ENCODE data around the gene CNGB1.
A peak's percentile ranks its signal among the peaks of the same experiment; 100 is the strongest.
"Not testable (repeated sequence)": the region's sequence is repeated elsewhere in the genome, so short reads cannot be mapped to it uniquely, and the experiment has no call there.

Gene CNGB1

DNA sequence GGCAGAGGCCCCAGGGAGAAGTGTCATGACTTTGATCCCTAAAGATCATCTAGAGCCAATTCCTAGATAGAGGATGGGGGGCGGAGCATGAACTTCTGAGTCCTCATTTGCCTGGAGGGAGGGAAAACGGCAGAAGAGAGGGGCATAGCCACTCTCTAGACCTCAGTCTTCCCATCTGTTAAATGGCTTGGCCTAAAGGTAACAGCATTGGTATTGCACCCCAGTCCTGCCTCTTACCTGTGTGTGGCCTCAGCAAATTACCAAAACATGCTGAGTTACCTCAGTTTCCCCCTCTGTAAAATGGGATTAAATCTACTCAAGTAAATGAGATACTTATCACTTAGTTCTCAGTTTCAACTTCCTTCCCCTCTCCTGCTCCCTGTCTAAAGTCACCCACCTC is 47.5 kb downstream of the CNGB1 start:
- no peak for DNase-seq

DNA sequence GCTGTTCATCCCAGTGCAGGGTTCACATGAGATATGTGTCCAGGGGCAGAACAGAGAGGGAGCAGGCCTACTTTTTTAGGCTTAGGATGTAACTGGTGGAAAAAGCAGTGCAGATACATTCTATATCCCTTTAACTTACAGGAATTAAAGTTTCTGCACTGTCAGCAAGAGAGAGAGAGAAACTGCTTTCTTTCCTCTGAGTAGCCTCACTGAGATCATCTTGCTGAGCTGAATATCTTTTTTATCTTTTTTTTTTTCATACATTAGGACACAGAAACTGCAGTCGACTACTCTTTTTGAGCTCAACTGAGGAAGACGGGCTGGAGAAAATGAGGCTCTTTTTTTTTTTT is 50.1 kb downstream of the CNGB1 start:
- DNase-seq = no peak

DNA sequence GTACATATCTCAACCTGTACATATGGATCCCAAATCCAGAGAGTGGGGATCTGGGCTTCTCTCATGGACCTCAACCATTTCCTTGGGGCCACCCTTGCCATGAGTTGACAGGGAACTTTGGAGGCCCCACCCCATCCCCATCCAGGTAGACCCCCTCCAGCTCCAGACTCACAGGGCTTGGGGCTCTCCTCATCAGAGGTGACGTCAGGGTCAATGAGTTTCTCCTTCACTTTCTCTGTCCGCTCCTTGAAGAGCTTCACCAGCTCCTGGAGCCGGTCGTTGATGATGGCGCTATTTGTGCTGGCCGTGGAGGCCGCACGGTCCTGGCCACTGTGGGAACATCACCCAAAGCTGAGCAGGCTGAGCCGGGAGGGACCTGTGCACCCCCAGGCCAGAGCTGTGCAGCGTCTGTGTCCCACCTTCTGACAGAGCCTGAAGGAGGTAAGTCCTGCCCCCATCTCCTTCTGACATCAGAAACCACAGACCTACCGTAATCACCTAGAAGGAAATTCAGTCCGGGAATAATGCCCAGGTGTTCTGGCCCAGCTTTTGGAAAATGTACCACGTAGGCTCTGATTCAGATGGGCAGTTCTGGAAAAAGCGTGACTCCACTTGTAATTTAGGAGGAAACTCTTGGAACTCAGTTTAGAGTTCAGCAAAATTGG is 50.6 kb downstream of the CNGB1 start:
- no peak for DNase-seq

DNA sequence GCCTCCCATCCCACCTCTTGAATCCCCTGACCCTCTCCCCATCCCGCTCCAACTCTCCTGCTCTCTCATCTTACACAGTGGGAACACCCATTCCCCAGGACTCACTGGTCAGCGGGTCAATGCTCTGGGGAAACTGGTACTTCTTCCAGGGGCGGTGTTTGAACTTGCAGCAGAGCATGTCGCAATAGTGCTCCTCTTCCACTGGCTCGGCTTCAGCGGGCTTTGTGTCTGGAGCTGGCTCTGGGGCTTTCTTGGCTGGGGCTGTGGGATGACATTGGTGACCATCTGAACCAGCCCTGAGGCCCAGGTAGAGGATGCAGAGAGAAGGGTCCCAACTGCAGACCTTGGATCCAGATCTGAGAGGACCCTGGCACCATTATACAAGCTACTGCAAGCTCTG is 51.9 kb downstream of the CNGB1 start:
- DNase-seq = no peak

DNA sequence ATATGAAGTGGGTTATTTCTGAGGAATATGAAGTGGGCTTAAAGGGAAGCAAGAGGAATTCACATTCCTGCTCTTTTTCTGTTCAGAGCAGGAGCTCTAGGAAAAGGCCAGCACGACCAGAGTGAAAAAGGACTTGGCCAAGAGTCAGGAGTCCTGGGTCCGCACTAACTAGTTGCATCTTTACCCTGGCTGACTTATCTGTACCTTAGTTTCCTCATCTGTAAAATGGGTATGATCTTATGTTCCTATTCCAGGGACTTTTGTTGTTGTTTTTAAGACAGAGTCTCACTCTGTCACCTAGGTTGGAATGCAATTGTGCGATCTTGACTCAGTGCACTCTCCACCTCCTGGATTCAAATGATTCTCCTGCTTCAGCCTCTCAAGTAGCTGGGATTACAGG is 52.5 kb downstream of the CNGB1 start:
- no peak for DNase-seq

DNA sequence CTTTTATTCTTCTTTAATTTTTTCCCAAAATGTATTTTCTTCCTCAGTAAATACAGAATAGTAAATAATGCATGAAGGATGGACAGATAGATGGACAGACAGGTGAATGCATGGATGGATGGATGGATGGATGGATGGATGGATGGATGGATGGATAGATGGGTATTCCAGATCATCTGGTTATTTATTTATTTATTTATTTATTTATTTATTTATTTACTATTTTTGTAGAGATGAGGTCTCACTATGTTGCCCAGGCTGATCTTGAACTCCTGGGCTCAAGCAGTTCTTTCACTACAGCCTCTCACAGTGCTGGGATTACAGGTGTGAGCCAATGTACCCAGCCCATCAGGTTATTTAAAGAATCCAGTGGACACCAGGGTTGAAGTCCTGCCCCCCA is 53.0 kb downstream of the CNGB1 start:
- not testable (repeated sequence) for DNase-seq

DNA sequence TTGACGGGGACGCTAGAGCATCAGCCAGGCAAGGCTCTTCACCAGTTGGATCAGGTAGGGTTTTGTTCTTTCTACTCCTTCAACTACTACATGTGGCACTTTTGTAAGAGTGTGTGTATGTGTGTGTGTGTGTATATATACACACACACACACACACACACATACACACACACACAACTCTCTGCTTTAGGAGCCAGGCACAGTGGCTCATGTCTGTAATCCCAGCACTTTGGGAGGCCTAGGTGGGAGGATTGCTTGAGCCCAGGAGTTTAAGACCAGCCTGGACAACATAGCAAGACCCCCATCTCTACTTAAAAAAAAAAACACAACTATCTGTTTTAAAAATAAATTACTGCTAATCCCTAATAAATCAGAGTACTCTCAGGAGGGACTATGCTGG is 53.4 kb downstream of the CNGB1 start:
- not testable (repeated sequence) for DNase-seq

DNA sequence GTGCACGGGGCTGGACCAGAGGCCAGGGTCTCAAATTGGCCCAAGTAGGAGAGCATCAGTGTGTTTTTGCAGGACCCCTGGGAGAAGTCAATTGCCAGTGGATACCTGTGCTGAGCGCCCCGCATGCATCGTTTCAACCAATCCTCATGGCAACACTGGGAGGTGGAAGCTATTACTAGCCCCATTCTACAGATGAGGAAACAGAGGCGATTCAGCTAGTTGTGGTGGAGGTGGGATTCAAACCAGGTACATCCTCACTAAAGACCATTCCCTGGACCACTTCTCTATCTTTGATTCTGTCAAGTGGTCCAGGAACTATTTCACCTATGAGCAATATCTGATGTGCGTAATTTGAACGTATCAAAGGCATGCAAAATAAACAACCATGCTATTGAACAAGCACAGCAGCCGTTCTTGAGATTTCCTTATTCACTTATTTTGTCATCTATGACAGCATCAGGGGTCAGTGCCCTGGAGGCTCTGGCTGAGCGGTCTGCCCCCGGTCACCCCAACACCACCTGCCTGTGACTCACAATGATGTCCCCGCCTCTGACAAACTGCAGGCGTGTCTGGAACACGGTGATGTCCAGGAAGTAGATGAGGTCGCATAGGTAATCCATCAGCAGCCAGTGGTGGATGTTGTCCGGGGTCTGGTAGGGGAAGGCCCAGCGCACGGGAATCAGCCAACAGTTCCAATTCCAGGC is 54.0 kb downstream of the CNGB1 start:
- no peak for DNase-seq

DNA sequence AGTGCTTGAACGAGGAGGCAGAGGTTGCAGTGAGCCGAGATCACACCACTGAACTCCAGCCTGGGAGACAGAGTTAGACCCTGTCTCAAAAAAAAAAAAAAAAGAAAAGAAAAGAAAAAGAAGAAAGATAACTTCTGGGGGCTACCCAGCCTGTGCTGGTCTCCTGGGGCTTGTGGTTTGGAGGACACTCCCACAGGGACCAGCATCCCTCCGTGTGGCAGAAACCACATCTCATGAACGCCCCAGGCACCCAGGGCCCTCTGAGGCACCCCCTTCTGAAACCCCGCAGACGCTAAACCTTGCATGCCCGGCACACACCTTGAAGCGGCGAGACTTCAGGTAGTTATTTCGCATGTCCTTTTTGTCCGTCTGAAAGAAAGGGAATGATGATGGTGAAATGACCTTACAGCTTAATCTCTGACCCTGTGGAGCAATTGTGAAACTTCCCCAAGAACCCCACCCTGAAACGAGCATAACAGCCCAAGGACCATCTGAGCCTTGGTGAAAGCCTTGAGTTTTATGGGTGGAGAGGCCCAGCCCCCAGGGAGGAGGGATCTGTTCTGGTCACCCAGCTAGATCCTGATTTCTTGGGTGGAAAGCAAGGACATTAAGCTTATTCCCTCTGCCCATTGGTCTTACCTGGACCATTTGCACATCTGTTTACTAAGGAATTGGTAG is 55.0 kb downstream of the CNGB1 start:
- no peak for DNase-seq

DNA sequence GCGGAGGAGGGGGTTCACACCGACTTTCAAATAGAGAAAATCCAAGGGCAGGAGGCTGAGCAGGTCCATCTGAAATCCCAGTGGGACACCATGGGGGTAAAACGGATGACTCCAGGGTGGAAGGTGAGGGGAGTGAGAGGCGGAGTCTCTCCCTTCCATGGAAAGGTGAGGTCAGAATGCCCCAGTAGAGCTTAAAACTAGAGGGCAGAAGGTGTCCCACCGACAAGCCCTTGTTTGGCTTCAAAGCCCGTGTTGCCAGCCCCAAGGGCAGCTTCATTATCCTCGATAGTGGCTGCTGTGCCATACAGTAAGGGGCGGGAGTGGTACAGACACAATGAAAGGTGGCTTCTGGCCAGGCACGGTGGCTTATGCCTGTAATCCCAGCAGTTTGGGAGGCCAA is 55.7 kb downstream of the CNGB1 start:
- no peak for DNase-seq

DNA sequence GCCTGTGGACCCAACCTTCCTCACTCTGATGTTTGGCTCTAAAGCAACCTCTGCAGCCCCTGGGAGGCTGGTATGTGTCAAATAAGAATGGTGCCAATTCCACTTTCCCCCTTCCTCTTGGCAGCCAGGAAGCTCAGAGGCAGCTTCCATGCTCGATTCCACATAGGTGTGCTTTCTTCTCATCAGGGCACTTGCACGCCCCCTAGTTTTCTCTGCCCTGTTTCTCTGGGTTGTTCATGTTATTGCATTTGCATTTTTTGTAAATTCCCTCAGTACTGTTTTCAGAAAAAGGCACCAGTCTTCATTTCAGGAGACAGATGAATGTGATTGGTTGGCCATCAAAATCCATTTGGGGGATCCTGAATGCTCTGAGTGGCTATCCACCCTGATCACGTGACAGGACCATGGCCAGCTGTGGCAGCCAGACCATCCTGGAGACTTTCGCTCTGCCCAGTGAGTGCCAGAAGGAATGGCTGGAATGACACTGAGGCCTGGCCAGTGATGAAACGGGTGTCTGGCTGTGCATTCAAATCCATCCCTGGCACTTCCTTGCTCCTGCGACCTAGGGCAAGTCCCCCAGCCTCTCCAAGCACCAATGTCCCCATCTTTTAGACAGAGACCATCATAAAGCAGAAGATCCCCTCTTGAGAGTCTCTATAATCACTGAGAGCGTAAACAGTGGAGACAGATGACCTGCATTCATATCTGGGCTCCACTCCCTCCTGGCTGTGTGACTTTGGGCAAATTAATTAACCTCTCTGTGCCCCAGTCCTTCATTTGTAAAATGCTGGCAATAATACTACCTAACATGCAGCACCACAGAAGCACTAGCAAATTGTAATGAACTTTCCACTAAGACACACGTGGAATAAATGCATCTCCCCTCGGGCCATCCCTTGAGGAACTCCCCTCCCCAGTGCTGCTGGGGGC is 56.4 kb downstream of the CNGB1 start:
- no peak for DNase-seq

DNA sequence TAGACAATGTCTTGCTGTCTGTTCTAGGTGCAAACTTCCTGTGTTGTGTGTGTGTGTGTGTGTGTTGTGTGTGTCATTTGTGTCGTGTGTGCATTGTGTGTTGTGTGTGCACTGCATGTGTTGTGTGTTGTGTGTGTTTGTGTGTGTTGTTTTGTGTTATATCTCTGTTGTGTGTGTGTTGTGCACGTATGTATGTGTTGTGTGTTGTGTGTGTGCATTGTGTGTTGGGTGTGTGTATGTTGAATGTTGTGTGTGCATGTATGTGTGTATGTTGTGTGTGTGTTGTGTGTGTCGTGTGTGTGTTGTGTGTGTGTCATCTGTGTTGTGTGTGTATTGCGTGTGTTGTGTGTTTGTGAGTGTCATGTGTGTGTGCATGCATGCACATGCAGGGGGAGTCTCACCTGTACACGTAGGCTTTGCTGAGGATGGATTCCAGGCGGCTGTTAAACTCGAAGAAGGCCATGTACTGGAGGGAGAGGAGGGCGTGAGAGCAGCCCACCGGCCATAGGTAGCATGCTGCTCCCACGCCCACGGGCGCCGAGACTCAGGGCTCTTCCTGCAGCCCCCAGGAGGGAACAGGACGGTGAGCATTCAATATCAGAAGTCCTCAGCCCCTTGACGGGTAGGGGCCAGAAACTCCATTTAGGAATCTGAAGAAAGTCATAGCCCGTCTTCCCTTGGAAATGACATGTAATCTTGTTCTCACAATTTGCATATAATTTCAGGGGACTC is 58.2 kb downstream of the CNGB1 start:
- DNase-seq = no peak

DNA sequence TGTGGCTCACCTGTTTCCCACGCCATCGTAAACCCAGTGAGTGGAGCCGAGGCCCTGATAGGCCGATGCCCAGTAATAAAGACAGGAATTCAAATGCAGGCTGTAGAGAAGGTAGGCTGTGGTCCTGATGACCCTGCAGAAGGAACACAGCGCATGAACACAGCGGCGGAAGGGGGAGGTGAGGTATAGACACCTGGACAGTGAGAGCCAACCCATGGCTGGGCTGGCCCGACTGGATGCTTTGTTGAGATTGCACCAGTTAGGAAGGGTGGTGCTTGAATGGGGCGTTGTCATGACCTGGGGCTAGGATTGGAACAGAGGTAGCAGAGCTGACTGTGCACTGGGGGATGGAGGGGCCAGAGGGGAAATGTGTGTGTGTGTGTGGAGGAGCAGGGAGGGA is 59.2 kb downstream of the CNGB1 start:
- DNase-seq = no peak

DNA sequence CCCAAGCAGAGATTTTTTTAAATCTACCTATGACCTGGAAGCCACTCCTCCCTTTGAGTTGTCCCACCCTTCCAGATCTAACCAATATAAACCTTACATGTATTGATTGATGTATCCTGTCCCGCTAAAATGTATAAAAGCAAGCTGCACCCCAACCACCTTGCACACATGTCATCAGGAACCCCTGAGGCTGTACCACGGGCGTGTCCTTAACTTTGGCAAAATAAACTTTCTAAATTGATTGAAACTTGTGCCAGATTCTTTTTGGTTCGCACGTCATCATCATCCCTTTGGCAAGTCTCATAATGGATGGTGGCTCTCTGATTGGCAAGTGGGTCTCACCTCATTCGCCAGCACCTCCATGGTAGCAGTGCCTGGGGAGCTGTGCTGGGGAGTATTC is 60.2 kb downstream of the CNGB1 start:
- DNase-seq = no peak

DNA sequence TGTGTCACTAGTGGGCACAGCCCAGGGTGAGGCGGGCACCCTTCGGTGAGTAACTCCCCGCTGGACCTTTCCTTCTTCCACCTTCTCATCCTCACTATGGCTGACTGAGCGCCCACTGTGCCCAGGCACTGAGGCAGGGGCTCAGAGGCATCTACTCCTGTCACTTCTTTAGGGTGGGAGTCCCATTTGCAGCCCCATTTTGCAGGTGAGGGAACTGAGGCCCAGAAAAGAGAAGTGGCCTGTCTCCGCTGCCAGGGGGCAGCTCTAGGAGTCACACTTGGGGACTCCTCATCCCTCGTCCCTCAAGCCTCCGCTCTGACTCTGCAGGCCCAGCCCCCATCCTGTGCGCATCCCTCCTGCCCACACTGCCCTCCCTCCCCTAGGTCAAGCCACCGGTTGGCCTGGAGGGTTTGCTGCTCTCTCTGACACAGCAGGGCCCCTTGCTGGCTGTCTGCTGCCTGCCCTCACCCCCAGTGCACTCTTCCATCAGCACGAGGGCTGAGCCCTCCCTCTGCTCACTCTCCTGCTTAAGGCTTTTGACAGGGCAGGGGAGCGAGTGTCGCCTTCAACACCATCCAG is 62.4 kb downstream of the CNGB1 start:
- no peak for DNase-seq

DNA sequence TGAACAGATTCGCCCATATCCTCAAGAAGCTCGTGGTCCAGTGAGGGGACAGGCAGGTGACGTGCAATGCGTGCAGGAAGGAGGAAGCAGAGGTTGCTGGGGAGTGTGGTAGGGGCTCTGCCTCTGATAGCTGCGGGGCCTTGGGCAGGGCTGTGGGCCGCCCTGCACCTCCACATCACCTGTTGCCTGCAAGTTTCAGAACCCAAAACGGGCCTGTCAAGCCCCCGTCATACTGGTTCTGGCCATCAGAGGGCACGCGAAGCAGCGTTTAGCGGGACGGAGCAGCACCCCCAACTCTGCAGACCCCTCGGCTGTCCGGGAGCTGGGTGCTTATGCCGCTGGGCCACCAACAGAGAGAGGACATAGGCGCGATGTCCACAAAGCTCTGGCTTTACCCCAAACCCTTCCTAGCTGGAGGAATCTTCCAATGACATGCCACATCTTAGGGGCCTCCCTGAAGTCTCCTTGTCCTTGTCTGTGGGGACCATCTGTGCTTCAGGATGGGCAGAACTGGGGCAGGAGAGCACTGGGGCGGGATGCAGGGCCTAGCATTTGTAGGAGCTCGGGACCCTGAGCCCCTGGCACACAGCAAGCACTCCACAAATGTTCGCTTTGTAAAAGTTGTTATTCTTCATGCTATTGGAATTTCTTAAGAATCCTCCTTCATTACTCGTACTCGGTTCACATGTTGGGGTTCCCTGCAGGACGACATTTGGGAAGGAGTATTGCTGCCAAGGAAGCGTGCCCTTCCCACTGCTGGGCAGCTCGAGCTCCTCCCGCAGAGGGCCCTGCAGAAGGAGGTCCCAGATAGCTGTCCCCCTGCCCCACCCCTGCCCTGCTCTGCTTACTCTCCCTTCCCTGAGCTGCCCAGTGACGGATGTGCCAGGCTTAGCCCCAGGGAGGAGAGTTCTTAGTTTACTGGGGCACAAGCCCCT is 64.3 kb downstream of the CNGB1 start:
- DNase-seq = peak; percentile 17

DNA sequence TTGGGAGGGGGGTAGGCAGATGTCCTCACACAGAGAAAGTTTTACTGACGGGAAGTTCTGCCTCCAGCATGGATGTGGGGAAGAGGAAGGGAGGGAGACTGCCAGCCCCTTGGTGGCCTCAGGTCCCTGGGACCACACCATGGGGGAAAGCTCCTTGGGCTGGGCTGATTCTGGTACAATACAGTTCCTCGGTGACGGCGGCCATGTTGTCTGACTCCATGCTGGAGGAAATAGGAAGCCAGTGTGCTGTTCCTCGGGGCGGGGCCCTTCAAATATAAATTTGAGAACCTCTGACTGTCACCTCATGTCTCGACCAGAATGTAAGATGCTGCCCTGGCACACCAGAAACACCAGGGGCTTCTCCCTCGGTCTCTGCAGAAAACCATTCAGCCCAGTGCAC is 66.8 kb downstream of the CNGB1 start:
- no peak for DNase-seq

DNA sequence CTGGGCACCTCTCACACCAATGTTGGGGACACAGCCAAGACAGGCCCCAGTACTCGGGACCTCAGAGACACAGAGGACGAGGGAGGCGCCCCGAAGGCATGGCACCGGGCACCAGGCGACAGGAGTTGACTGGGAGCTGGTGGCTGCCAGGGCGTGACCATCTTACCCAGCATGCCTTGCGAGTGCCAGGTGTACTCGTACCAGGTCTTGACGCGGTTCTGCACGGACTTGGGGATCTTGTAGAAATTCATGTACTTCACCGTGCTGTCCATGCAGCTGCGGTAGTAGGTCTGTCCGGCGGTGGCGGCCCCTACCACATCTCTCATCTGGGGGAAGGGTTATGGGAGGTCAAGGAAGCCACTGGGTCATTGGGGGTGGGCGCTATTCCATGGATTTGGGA is 67.3 kb downstream of the CNGB1 start:
- no peak for DNase-seq

DNA sequence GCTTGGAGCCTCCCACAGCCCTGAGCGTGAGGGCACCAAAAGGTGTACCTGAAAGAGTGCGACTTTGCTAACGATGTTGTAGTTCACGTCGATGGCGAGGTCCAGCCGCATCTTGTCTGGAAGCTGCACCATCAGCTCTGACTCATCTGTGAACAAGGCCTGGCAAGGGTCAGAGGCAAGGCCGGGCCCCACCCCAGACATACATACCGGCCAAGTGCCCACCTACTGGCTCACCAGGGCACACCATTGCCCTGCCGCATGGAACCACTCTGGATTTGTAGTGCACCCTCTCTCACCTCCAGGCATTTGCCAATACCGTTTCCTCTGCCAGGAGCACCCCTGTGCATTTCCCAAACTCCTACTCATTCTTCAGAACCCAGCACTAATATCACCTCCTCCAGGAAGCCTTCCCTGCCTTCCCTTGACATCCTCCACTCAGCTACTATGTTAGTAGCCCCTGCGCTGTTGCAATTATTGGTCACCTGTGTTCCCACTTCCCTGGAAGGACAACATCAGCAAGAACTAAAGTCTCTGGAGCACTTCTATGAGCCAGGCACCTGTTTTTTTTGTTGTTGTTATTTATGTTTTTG is 69.4 kb downstream of the CNGB1 start:
- DNase-seq = no peak

DNA sequence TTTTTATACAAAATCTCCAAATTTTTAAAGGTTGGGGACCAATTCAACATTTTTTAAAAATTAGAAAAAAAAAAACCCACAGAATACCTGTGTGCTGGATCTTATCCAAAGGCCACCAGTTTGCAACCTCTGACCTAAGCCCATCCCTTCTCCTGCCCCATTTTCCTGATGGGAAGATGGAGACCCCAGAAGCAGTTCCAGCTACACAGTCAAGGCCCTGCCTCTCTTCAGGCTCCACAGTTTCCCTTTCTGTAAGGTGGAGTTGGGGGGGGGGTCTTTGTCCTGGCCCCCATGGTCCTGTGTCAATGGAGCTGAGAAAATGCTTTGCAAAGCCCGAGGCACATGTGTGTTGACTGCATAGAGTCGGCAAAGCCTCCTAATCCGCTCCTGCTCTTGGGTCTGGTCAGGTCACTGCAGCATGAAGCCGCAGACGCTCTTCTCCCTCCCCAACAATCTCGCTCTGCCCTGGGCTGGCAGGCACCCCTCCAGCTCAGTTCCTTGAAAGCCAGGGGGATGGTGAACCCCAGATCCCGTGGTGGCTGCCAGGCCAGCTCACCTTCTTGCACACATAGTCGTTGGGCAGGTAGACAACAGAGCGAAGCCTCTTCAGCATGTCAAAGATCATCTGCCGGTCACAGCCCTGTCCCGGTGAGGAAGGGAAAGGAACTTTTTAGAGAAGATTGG is 70.0 kb downstream of the CNGB1 start:
- peak; percentile 55 for DNase-seq

Measured in NCI-H82 (cell line).